Measurements from ENCODE around the gene AMHR2.

AMHR2 gene

DNA sequence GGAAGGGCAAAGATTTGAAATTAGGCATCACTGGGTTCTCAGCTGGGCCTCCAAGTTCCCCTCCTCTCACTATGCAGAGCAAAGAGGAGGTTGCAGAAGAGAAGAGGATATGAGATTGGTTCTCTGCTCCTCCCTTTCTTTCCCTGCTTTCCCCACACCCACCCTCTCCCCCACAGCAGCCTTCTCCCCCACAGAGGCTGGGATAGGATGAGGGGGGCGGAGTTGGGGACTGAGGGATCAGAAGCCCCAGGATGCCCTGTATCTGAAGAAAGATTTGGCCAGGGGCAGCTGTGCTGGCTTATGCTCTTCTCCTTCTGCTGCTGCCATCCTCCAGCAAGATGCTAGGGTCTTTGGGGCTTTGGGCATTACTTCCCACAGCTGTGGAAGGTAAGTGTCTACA is at the start of gene AMHR2:
TSS of gene AMHR2 (plus strand) at position 259 of the 400 bp plus-strand sequence. CDS start at position 339, 80 bp downstream.
- TF ChIP-seq EGR1 (IDR thresholded peaks at IDR 0.05) (no peak), TCF12 (IDR thresholded peaks at IDR 0.05; ENCODE audit: low read depth) (no peak), CREB1 (IDR thresholded peaks at IDR 0.05; ENCODE audit: low read depth) (no peak), FOXM1 (IDR thresholded peaks at IDR 0.05; ENCODE audit: borderline replicate concordance, low read depth) (no peak), YY1 (IDR thresholded peaks at IDR 0.05; ENCODE audit: low read depth) (no peak), RAD21 (IDR thresholded peaks at IDR 0.05; ENCODE audit: low read depth) (no peak), CEBPB (IDR thresholded peaks at IDR 0.05) (no peak), ZBTB7A (IDR thresholded peaks at IDR 0.05; ENCODE audit: low read depth) (no peak), TEAD4 (IDR thresholded peaks at IDR 0.05) (no peak), EP300 (IDR thresholded peaks at IDR 0.05; ENCODE audit: borderline replicate concordance) (no peak), NFIC (IDR thresholded peaks at IDR 0.05) (no peak), TAF1 (IDR thresholded peaks at IDR 0.05; ENCODE audit: low read depth) (no peak)
- TF ChIP-seq, protein P1, sequence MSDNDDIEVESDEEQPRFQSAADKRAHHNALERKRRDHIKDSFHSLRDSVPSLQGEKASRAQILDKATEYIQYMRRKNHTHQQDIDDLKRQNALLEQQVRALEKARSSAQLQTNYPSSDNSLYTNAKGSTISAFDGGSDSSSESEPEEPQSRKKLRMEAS (IDR thresholded peaks at IDR 0.05): no peak
- TF ChIP-seq, protein P2, sequence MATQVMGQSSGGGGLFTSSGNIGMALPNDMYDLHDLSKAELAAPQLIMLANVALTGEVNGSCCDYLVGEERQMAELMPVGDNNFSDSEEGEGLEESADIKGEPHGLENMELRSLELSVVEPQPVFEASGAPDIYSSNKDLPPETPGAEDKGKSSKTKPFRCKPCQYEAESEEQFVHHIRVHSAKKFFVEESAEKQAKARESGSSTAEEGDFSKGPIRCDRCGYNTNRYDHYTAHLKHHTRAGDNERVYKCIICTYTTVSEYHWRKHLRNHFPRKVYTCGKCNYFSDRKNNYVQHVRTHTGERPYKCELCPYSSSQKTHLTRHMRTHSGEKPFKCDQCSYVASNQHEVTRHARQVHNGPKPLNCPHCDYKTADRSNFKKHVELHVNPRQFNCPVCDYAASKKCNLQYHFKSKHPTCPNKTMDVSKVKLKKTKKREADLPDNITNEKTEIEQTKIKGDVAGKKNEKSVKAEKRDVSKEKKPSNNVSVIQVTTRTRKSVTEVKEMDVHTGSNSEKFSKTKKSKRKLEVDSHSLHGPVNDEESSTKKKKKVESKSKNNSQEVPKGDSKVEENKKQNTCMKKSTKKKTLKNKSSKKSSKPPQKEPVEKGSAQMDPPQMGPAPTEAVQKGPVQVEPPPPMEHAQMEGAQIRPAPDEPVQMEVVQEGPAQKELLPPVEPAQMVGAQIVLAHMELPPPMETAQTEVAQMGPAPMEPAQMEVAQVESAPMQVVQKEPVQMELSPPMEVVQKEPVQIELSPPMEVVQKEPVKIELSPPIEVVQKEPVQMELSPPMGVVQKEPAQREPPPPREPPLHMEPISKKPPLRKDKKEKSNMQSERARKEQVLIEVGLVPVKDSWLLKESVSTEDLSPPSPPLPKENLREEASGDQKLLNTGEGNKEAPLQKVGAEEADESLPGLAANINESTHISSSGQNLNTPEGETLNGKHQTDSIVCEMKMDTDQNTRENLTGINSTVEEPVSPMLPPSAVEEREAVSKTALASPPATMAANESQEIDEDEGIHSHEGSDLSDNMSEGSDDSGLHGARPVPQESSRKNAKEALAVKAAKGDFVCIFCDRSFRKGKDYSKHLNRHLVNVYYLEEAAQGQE (IDR thresholded peaks at IDR 0.05; ENCODE audit: low read depth): no peak
- TF ChIP-seq, protein P3, sequence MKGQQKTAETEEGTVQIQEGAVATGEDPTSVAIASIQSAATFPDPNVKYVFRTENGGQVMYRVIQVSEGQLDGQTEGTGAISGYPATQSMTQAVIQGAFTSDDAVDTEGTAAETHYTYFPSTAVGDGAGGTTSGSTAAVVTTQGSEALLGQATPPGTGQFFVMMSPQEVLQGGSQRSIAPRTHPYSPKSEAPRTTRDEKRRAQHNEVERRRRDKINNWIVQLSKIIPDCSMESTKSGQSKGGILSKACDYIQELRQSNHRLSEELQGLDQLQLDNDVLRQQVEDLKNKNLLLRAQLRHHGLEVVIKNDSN (IDR thresholded peaks at IDR 0.05): no peak

DNA sequence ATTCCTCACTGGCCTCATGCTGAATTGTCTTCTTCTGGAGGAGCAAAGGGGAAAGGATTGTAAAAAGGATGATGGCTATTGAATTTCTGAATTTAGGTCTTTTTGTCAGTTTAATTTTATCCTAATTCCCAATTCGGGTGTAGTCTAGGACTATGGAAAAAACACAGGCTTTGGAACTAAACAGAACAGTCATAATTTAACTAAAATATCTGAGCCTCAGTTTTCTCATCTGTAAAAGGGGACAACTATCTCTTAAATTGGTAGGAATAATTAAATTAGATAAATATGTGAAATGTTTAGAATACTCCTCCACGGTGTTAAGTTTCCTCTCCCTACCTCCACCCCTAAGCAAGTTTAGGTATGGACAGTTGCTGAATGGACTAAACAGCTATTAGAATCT is 46.9 kb upstream of the AMHR2 start:
- TF ChIP-seq ZBTB7A (IDR thresholded peaks at IDR 0.05; ENCODE audit: low read depth): no peak
- TF ChIP-seq YY1 (IDR thresholded peaks at IDR 0.05; ENCODE audit: low read depth): no peak
- TF ChIP-seq EP300 (IDR thresholded peaks at IDR 0.05; ENCODE audit: borderline replicate concordance): no peak
- no peak for TF ChIP-seq TAF1 (IDR thresholded peaks at IDR 0.05; ENCODE audit: low read depth)
- TF ChIP-seq, protein P3 (IDR thresholded peaks at IDR 0.05): no peak
- TF ChIP-seq, protein P1 (IDR thresholded peaks at IDR 0.05): no peak
- TF ChIP-seq TCF12 (IDR thresholded peaks at IDR 0.05; ENCODE audit: low read depth): no peak
- TF ChIP-seq CEBPB (IDR thresholded peaks at IDR 0.05): no peak
- no peak for TF ChIP-seq TEAD4 (IDR thresholded peaks at IDR 0.05)
- no peak for TF ChIP-seq EGR1 (IDR thresholded peaks at IDR 0.05)
- no peak for TF ChIP-seq RAD21 (IDR thresholded peaks at IDR 0.05; ENCODE audit: low read depth)
- no peak for TF ChIP-seq CREB1 (IDR thresholded peaks at IDR 0.05; ENCODE audit: low read depth)
- TF ChIP-seq, protein P2 (IDR thresholded peaks at IDR 0.05; ENCODE audit: low read depth): no peak
- no peak for TF ChIP-seq FOXM1 (IDR thresholded peaks at IDR 0.05; ENCODE audit: borderline replicate concordance, low read depth)
- TF ChIP-seq NFIC (IDR thresholded peaks at IDR 0.05): no peak

DNA sequence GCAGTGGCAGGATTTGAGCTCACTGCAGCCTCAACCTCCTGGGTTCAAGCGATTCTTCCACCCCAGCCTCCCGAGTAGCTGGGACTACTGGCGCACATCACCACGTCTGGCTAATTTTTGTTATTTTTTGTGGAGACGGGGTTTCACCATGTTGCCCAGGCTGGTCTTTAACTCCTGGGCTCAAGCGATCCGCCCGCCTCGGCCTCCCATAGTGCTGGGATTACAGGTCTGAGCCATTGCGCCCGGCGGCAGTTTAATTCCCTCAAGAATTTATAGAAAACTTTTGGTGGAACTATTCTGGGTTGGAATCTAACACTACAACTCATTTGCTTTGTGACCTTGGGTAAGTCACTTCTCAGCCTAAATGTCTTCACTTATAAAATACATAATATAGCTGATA is 45.4 kb upstream of the AMHR2 start:
- TF ChIP-seq, protein P3 (IDR thresholded peaks at IDR 0.05): no peak
- no peak for TF ChIP-seq ZBTB7A (IDR thresholded peaks at IDR 0.05; ENCODE audit: low read depth)
- no peak for TF ChIP-seq EP300 (IDR thresholded peaks at IDR 0.05; ENCODE audit: borderline replicate concordance)
- no peak for TF ChIP-seq CREB1 (IDR thresholded peaks at IDR 0.05; ENCODE audit: low read depth)
- no peak for TF ChIP-seq NFIC (IDR thresholded peaks at IDR 0.05)
- TF ChIP-seq TCF12 (IDR thresholded peaks at IDR 0.05; ENCODE audit: low read depth): no peak
- no peak for TF ChIP-seq RAD21 (IDR thresholded peaks at IDR 0.05; ENCODE audit: low read depth)
- TF ChIP-seq, protein P1 (IDR thresholded peaks at IDR 0.05): no peak
- TF ChIP-seq EGR1 (IDR thresholded peaks at IDR 0.05): no peak
- no peak for TF ChIP-seq TAF1 (IDR thresholded peaks at IDR 0.05; ENCODE audit: low read depth)
- TF ChIP-seq, protein P2 (IDR thresholded peaks at IDR 0.05; ENCODE audit: low read depth): no peak
